Measurements from ENCODE around the gene PTGIS.

PTGIS gene

DNA sequence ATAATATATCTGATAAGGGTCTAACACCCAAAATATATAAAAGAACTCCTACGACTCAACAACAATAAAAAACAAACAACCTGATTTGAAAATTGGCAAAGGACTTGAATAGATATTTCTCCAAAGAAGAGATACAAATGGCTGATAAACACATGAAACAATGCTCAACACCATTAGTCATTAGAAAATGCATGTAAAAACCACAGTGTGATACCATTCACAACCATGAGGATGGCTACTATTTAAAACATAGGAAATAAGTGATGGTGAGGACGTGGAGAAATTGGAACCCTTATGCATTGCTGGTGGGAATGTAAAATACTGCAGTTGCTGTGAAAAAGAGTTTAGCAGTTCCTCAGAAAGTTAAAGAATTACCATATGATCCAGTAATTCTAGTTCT is 41.4 kb downstream of the PTGIS start:
- Histone ChIP-seq H3K36me3 (replicated peaks) (no peaks in the 10 kb centered on the region), H3K4me3 (ENCODE audit: low read depth, low read length) (no peak overlapping the region), H3K27ac (no peak overlapping the region), H3K27me3 (replicated peaks) (no peaks in the 10 kb centered on the region)
- in situ Hi-C loops (cut with HindIII; ENCODE audit: low pct_ligation_motif_present, low sequenced_read_pairs): no loop called here
- TF ChIP-seq CTCF (IDR thresholded peaks at IDR 0.05; ENCODE audit: low read depth, low read length, missing control alignments): no peak
- no peak for DNase-seq

GRCh38 chr20:49526056-49526455 is 41.9 kb downstream of the PTGIS start:
- no peaks in the 10 kb centered on the region for H3K36me3 ChIP-seq (replicated peaks)
- in situ Hi-C loops (cut with HindIII; ENCODE audit: low pct_ligation_motif_present, low sequenced_read_pairs): no loop called here
- DNase-seq: no peak
- no peaks in the 10 kb centered on the region for H3K27me3 ChIP-seq (replicated peaks)
- no peak overlapping the region for H3K27ac ChIP-seq
- H3K4me3 ChIP-seq (ENCODE audit: low read depth, low read length): no peak overlapping the region
- TF ChIP-seq CTCF (IDR thresholded peaks at IDR 0.05; ENCODE audit: low read depth, low read length, missing control alignments): no peak

- no peak for DNase-seq
- TF ChIP-seq CTCF (IDR thresholded peaks at IDR 0.05; ENCODE audit: low read depth, low read length, missing control alignments): no peak
Observed at GRCh38 chr20:49523767-49524360, 44.1 kb downstream of the PTGIS start.

DNA sequence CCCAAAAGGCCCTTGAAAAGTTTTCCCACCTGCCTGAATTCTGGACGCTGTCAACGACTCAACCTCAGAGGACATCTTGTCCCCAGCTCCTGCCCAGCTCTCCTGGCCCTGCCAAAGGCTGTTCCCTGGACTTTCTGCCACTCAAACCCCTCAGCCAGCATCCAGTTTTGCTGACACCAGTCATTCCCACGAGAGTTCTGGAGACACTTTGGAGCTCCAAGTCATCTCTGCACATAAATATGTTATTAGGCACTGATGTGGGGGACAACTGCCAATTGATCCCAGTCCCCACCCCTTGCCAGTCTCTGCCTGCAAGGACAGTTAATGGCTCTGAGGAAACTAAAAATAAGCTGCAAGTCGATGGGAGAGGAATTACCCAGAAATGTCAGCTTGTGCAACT is 46.6 kb downstream of the PTGIS start:
- H3K4me3 ChIP-seq (ENCODE audit: low read depth, low read length): no peak overlapping the region
- TF ChIP-seq CTCF (IDR thresholded peaks at IDR 0.05; ENCODE audit: low read depth, low read length, missing control alignments): no peak

More at GRCh38 chr20:49523767-49524360, 44.1 kb downstream of the PTGIS start:
- H3K27ac ChIP-seq: no peak overlapping the region
- in situ Hi-C loops (cut with HindIII; ENCODE audit: low pct_ligation_motif_present, low sequenced_read_pairs): no loop called here
- H3K27me3 ChIP-seq (replicated peaks): no peaks in the 10 kb centered on the region
- H3K4me3 ChIP-seq (ENCODE audit: low read depth, low read length): no peak overlapping the region
- no peaks in the 10 kb centered on the region for H3K36me3 ChIP-seq (replicated peaks)

GRCh38 chr20:49519777-49520359 is 48.1 kb downstream of the PTGIS start:
- no peak overlapping the region for H3K27ac ChIP-seq
- DNase-seq: no peak
- TF ChIP-seq CTCF (IDR thresholded peaks at IDR 0.05; ENCODE audit: low read depth, low read length, missing control alignments): no peak
- H3K36me3 ChIP-seq (replicated peaks): no peaks in the 10 kb centered on the region
- in situ Hi-C loops (cut with HindIII; ENCODE audit: low pct_ligation_motif_present, low sequenced_read_pairs): no loop called here
- H3K4me3 ChIP-seq (ENCODE audit: low read depth, low read length): no peak overlapping the region
- H3K27me3 ChIP-seq (replicated peaks): no peaks in the 10 kb centered on the region

More for the DNA sequence above, 46.6 kb downstream of the PTGIS start:
- in situ Hi-C loops (cut with HindIII; ENCODE audit: low pct_ligation_motif_present, low sequenced_read_pairs): no loop called here
- no peaks in the 10 kb centered on the region for H3K36me3 ChIP-seq (replicated peaks)
- no peak overlapping the region for H3K27ac ChIP-seq
- H3K27me3 ChIP-seq (replicated peaks): no peaks in the 10 kb centered on the region
- no peak for DNase-seq
